ENCODE results near the gene LTBP1. TPM values are rescaled to one million over a fixed set of nuclear protein-coding genes. Genes with fewer than 3 reads are reported as not detected.

The LTBP1 gene
- total RNA-seq, 2 experiments from 2014 or later: 0.06 TPM; not detected in 1

GRCh38 chr2:33073018-33073417 lies 126.3 kb downstream of the LTBP1 start:
- Mint-ChIP-seq H3K27ac (no peak overlapping the region), H3K4me1 (ENCODE audit: low read depth) (no peaks in the 10 kb centered on the region), H3K36me3 (ENCODE audit: low read depth) (no peaks in the 10 kb centered on the region), H3K4me3 (no peak overlapping the region), H3K27me3 (peaks cover 19% of the 10 kb centered on the region), H3K9me3 (no peaks in the 10 kb centered on the region)
- no peaks in the 10 kb centered on the region for H3K27me3 ChIP-seq (ENCODE audit: control insufficient read depth in 1 of 2, insufficient read depth in 2 of 2, low read length in 2 of 2)
- H3K4me3 ChIP-seq (ENCODE audit: low read length): no peak overlapping the region
- ATAC-seq (ENCODE audit: poor library complexity): no peak
- no peak overlapping the region for H3K27ac ChIP-seq (ENCODE audit: low read depth in 1 of 2, low read length in 2 of 2)
- no peaks in the 10 kb centered on the region for H3K36me3 ChIP-seq (ENCODE audit: insufficient read depth, low read length)
- ChIA-PET CTCF (no interaction called here), POLR2A (no interaction called here)
- intact Hi-C loops (cut with DNase I, micrococcal nuclease): no loop called here
- H3K4me1 ChIP-seq (ENCODE audit: insufficient read depth, low read length): no peaks in the 10 kb centered on the region
- TF ChIP-seq CTCF (IDR thresholded peaks at IDR 0.05): no peak
- H3K9me3 ChIP-seq (ENCODE audit: control insufficient read depth in 1 of 2, insufficient read depth in 1 of 2, low read length in 2 of 2): no peaks in the 10 kb centered on the region
- no peak for DNase-seq

- Mint-ChIP-seq H3K27ac (no peak overlapping the region), H3K9me3 (no peaks in the 10 kb centered on the region), H3K27me3 (peaks cover 15% of the 10 kb centered on the region), H3K4me1 (ENCODE audit: low read depth) (no peaks in the 10 kb centered on the region), H3K36me3 (ENCODE audit: low read depth) (no peaks in the 10 kb centered on the region), H3K4me3 (no peak overlapping the region)
- CTCF ChIA-PET: no interaction called here
- no peak overlapping the region for H3K27ac ChIP-seq (ENCODE audit: low read depth in 1 of 2, low read length in 2 of 2)
- H3K4me1 ChIP-seq (ENCODE audit: insufficient read depth, low read length): no peaks in the 10 kb centered on the region
- no peak overlapping the region for H3K4me3 ChIP-seq (ENCODE audit: low read length)
- no peaks in the 10 kb centered on the region for H3K27me3 ChIP-seq (ENCODE audit: control insufficient read depth in 1 of 2, insufficient read depth in 2 of 2, low read length in 2 of 2)
- intact Hi-C loops (cut with DNase I, micrococcal nuclease): no loop called here
- DNase-seq: no peak
- POLR2A ChIA-PET: no interaction called here
- no peaks in the 10 kb centered on the region for H3K36me3 ChIP-seq (ENCODE audit: insufficient read depth, low read length)
- ATAC-seq (ENCODE audit: poor library complexity): no peak
- TF ChIP-seq CTCF (IDR thresholded peaks at IDR 0.05): no peak
- no peaks in the 10 kb centered on the region for H3K9me3 ChIP-seq (ENCODE audit: control insufficient read depth in 1 of 2, insufficient read depth in 1 of 2, low read length in 2 of 2)
Measured at GRCh38 chr2:33074197-33074596, 127.4 kb downstream of the LTBP1 start.

GRCh38 chr2:33077311-33077710 lies 130.6 kb downstream of the LTBP1 start:
- intact Hi-C loops (cut with DNase I, micrococcal nuclease): no loop called here
- Histone ChIP-seq H3K27me3 (ENCODE audit: control insufficient read depth in 1 of 2, insufficient read depth in 2 of 2, low read length in 2 of 2) (no peaks in the 10 kb centered on the region), H3K36me3 (ENCODE audit: insufficient read depth, low read length) (no peaks in the 10 kb centered on the region), H3K4me3 (ENCODE audit: low read length) (no peak overlapping the region), H3K4me1 (ENCODE audit: insufficient read depth, low read length) (no peaks in the 10 kb centered on the region), H3K9me3 (ENCODE audit: control insufficient read depth in 1 of 2, insufficient read depth in 1 of 2, low read length in 2 of 2) (no peaks in the 10 kb centered on the region), H3K27ac (ENCODE audit: low read depth in 1 of 2, low read length in 2 of 2) (no peak overlapping the region)
- no peak overlapping the region for H3K4me3 Mint-ChIP-seq
- ChIA-PET CTCF (no interaction called here), POLR2A (no interaction called here)
- H3K9me3 Mint-ChIP-seq: no peaks in the 10 kb centered on the region
- H3K27ac Mint-ChIP-seq: no peak overlapping the region
- H3K27me3 Mint-ChIP-seq: peaks cover 6% of the 10 kb centered on the region
- ATAC-seq (ENCODE audit: poor library complexity): no peak
- no peaks in the 10 kb centered on the region for H3K36me3 Mint-ChIP-seq (ENCODE audit: low read depth)
- no peaks in the 10 kb centered on the region for H3K4me1 Mint-ChIP-seq (ENCODE audit: low read depth)
- no peak for DNase-seq
- TF ChIP-seq CTCF (IDR thresholded peaks at IDR 0.05): no peak
